ENCODE measurements around the gene TBC1D16. TPM values are rescaled to one million over a fixed set of nuclear protein-coding genes. Genes with fewer than 3 reads are reported as not detected.

The TBC1D16 gene
- total and polyA plus RNA-seq, 11 donors = 5.3 to 22.1 (median 17.4) TPM

DNA sequence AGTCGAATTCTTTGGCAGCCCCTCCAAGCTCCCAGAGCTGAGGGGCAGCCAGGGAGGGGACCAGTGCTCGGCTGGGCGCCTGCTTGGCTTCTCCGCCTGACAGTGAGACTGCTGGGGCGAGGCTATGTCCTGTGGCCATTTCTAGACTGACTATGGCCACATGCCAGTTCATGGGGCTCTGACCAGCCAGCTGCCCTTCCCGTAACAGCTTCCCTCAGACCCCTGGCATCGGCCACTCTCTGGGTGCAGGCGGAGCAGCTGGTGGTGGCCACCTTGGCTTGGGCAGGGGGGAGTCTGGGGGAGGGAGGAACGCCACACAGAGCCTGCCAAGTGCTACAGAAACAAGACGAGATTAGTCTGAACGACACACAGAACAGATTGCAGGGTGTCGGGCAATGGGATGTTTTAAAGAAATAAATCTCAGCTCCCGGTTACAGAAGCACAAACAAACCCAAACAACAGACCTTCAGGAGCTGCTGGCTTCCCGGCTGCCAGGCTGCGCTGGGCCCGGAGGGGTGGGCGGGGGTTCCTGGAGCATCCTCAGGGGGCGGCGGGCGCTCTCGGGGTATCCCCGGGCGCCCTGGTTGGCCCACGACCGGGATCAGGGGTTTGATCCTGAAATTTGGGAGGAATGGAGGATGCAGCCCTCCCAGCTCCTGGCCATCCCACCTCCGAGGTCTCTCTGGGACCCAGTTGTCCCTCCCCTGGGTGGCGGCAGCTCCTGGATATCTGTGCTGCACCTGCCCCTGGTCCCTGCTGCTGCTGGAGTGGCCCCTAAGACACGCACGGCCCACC lies 34.5 kb downstream of the TBC1D16 start:
- Histone ChIP-seq H3K9me3 (no peaks in the 10 kb centered on the region), H3K27ac (peak overlapping the region in 5 of 12 donors; percentile 26 to 64 (median 53)), H3K36me3 (peaks cover 0 to 5% (median 0%) of the 10 kb centered on the region in 9 donors), H3K4me3 (peak overlapping the region in 1 of 12 donors; percentile 7), H3K27me3 (no peaks in the 10 kb centered on the region), H3K4me1 (peaks cover 0 to 25% (median 6%) of the 10 kb centered on the region in 12 donors)
- peak in 3 of 5 donors; percentile 41 to 52 (median 52) for DNase-seq
- 85 to 88% (median 86%) methylated on average over 20 to 29 of the region's 29 CpGs for WGBS, 4 donors
- TF ChIP-seq POLR2A (IDR thresholded peaks at IDR 0.05) = no peak
- TF ChIP-seq, protein P1, sequence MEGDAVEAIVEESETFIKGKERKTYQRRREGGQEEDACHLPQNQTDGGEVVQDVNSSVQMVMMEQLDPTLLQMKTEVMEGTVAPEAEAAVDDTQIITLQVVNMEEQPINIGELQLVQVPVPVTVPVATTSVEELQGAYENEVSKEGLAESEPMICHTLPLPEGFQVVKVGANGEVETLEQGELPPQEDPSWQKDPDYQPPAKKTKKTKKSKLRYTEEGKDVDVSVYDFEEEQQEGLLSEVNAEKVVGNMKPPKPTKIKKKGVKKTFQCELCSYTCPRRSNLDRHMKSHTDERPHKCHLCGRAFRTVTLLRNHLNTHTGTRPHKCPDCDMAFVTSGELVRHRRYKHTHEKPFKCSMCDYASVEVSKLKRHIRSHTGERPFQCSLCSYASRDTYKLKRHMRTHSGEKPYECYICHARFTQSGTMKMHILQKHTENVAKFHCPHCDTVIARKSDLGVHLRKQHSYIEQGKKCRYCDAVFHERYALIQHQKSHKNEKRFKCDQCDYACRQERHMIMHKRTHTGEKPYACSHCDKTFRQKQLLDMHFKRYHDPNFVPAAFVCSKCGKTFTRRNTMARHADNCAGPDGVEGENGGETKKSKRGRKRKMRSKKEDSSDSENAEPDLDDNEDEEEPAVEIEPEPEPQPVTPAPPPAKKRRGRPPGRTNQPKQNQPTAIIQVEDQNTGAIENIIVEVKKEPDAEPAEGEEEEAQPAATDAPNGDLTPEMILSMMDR (IDR thresholded peaks at IDR 0.05) = no peak
- peak; percentile 61 to 78 (median 68) for ATAC-seq
- intact Hi-C loops (cut with DNase I) = loop anchor here in 4 of 10 donors (10.0 kb wide), 3 partner anchors 74 to 254 kb away; no protein-coding TSS in a partner anchor

DNA sequence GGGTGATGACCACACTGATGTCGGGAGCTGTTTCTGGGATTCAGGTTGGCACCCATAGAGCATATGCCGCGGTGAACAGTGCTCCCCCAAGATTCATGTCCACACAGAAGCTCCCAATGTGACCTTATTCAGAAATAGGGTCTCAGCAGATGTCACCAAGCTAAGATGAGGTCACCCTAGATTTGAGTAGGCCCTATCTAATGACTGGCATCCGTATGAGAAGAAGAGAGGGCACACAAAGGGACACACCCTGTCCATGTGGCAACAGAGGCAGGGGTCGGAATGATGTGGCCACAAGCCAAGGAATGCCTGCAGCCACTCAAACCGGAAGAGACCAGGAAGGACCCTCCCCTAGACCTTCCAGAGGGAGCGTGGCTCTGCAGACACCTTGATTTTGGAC lies 35.5 kb downstream of the TBC1D16 start:
- Histone ChIP-seq H3K4me3 (no peak overlapping the region), H3K36me3 (peaks cover 0 to 5% (median 0%) of the 10 kb centered on the region in 9 donors), H3K9me3 (no peaks in the 10 kb centered on the region), H3K27ac (no peak overlapping the region), H3K4me1 (peaks cover 0 to 22% (median 0%) of the 10 kb centered on the region in 12 donors), H3K27me3 (no peaks in the 10 kb centered on the region)
- intact Hi-C loops (cut with DNase I) = loop anchor here in 4 of 10 donors (10.0 kb wide), 3 partner anchors 75 to 255 kb away; no protein-coding TSS in a partner anchor
- no peak for TF ChIP-seq POLR2A (IDR thresholded peaks at IDR 0.05)
- TF ChIP-seq, protein P1 (IDR thresholded peaks at IDR 0.05) = no peak
- DNase-seq (peak in 1 of 5 donors; percentile 11), ATAC-seq (no peak)
- 89 to 94% (median 92%) methylated on average over 7 of the region's 7 CpGs for WGBS, 4 donors

DNA sequence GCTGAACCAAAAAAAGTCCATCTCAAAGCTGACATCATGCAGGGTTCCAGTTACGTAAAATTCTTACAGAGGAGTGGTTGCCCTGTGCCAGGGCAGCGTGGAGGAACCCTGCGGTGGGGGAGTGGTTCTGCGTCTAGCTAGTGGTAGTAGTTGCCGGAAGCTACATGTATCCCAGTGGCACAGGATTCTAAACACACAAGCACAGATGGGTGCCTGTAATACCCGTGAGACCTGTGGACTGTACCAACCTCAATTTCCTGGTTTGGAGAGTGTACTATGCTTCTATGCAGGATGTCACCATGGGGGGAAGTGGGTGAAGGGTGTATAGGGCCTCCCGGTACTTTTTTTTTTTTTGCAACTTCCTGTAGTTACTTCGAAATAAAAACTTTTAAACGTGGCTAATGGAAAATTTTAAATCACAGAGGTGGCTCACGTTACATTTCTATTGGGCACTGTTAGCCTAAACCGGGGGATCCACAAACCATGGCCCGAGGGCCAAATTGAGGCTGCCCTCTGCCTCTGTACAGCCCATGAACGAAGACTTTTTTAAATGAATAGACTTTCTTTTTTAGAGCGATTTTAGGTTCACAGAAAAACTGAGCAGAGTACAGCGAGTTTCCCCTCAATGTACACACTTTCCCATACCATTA lies 38.5 kb downstream of the TBC1D16 start:
- Histone ChIP-seq H3K27ac (peak overlapping the region in 1 of 12 donors; percentile 83), H3K9me3 (no peaks in the 10 kb centered on the region), H3K36me3 (peaks cover 0 to 3% (median 0%) of the 10 kb centered on the region in 9 donors), H3K4me3 (peak overlapping the region in 1 of 12 donors; percentile 31), H3K27me3 (no peaks in the 10 kb centered on the region), H3K4me1 (peaks cover 0 to 45% (median 22%) of the 10 kb centered on the region in 12 donors)
- DNase-seq (no peak), ATAC-seq (peak in 1 of 4 donors; percentile 38)
- TF ChIP-seq, protein P1 (IDR thresholded peaks at IDR 0.05) = no peak
- no peak for TF ChIP-seq POLR2A (IDR thresholded peaks at IDR 0.05)
- intact Hi-C loops (cut with DNase I) = loop anchor here in 2 of 10 donors (10.0 kb wide), 3 partner anchors 132 to 252 kb away; no protein-coding TSS in a partner anchor
- 72 to 85% (median 80%) methylated on average over 15 of the region's 15 CpGs for WGBS, 4 donors

DNA sequence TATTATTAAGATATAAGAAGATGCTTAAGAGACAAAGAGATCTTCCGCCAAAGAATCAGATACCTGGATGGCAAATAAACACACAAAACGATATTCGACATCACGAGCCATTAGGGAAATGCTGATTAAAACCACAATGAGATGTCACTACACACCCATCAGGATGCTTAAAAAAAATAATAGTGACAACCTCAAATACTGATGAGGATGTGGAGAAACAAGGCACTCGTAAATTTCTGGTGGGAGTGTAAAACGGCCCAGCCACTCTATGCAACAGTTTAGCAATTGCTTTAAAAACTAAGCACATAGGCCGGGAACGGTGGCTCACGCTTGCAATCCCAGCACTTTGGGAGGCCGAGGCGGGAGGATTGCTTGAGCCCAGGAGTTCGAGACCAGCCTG lies 39.4 kb downstream of the TBC1D16 start:
- TF ChIP-seq, protein P1 (IDR thresholded peaks at IDR 0.05) = no peak
- H3K4me3 ChIP-seq = no peak overlapping the region
- intact Hi-C loops (cut with DNase I) = loop anchor here in 2 of 10 donors (10.0 kb wide), 3 partner anchors 131 to 251 kb away; no protein-coding TSS in a partner anchor
- no peaks in the 10 kb centered on the region for H3K9me3 ChIP-seq
- H3K36me3 ChIP-seq = peaks cover 0 to 3% (median 0%) of the 10 kb centered on the region in 9 donors
- DNase-seq (no peak), ATAC-seq (no peak)
- H3K27me3 ChIP-seq = no peaks in the 10 kb centered on the region
- WGBS, 4 donors = 89 to 95% (median 92%) methylated on average over 12 of the region's 12 CpGs
- H3K4me1 ChIP-seq = peaks cover 0 to 53% (median 28%) of the 10 kb centered on the region in 12 donors
- H3K27ac ChIP-seq = peak overlapping the region in 1 of 12 donors; percentile 83
